Kidney glomerular epithelial cell (primary cell): ENCODE results near the gene EFCAB10.
A peak's percentile ranks its signal among the peaks of the same experiment; 100 is the strongest.

Source experiments
- DNase-seq: peaks from one replicate; lab custom pipeline; 2025; lab: John Stamatoyannopoulos, UW

The EFCAB10 gene, protein sequence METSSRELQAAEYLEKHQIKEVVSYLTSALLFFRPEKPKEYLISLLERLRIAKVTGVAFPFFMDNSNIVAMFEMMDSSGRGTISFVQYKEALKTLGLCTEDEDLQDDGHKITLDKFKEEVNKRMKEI

DNA sequence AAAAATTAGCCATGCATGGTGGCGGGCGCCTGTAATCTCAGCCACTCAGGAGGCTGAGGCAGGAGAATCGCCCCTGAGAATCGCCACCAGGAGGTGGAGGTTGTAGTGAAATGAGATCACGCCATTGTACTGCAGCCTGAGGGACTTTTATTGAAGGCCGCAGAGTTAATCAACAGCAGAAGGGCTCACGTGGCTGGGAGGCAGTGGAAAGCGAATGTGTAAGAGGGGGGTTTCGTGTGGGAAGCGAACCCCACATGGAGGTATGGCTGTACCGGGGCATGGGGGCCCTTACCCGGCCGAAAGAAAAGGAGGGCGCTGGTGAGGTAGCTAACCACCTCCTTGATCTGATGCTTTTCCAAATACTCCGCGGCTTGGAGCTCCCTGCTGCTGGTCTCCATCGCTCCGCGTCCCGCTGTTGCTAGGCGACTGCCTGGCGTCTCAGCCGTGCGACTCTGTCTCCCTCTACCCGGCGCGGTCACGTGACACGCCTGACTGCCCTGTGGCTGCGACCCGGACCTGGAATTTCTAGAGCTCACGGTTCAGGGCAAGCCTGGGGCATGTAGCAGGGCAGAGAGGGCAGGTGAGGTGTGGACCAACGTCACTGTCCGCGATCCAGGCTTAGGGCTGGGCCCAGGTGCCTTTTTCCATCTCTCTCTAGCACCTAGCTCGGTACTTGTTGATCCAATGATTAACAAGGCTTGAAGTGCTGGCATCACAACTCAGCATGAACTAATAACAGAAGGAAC is at the start of gene EFCAB10:
EFCAB10 (minus strand) TSS at position 428 of the 746 bp plus-strand sequence; CDS start at position 398, 30 bp downstream.
- DNase-seq = peak; percentile 40

DNA sequence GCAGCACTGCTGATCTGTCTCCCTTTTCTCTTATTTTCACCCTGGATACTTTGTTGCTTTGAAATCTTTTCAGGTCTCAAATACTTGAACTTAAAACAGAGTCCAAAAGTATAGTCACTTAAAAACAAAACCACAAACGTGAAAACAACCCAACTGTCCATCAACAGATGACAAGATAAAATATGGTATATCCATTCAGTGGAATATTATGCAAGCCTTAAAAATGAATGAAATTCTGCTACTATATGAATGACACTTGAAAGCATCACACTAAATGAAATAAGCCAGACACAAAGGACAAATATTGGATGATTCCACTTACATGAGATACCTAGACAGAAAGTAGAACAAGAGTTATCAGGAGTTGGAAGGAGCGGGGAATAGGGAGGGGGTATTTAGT is 44.7 kb upstream of the EFCAB10 start:
- DNase-seq = no peak

DNA sequence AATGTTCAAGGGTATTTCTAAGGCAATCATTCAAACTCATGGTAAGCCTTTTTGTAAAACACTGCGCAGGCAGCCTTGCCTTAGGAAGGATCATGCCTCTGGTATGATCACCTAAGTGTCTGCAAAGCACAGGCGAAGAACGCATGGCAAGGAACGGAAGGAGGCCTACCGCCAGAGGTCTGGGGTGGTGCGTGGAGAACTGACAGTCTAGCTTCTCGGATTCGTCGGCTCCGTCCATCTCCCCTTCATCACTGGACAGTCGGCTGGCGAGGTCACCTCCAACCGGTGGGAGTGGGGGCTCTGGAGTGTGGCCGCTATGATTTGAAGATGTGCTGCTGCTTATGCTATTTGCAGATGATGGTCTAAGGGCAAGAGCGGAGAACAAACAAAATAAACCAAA is 42.6 kb upstream of the EFCAB10 start:
- no peak for DNase-seq

DNA sequence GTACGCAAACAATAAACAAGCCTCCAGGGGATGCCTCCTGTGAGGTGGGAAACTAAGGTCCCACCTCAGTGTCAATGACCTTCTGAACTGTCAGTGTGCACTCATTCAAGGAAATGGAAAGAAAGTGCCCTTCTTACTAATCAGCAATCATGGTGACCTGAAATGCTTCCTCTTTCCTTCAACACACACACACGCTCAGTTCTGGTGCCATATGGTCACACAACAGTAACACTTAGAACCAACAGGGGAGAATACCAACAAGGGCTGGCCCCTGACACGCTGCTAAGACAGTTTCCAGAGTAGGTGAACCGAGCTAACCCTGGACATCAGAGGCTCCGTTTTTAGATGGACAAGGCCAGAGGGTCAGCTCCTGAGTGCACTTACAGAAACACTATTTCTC is 42.1 kb upstream of the EFCAB10 start:
- DNase-seq = no peak

DNA sequence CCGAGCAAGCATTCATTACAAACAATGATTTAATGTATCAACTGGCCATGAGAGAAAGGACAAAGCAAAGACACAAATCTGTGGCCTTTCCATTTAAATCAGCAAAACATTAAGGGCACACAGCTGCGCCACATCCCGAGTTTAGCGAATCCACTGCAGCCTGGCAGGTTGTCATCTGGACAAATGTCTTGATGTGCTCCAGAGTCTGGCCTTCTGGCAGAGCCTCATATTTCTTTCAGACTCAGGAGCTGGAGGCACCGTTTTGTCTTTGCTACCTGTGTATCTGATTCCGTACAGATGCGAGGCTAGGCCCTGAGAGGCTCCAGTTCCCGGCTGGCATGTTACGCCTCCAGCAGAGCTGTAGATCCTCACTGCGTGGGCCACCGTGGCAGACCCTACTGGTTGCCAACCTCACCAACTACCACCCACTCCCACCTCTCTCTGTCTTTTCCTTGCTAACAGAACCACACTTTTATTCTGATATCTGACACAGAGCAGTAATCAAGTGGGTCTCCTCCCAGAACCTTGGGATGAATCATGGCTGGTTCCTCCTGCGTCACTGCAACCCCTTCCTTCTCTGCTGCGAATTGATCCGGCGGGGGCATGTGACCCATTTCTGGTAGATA is 40.9 kb upstream of the EFCAB10 start:
- DNase-seq = no peak

DNA sequence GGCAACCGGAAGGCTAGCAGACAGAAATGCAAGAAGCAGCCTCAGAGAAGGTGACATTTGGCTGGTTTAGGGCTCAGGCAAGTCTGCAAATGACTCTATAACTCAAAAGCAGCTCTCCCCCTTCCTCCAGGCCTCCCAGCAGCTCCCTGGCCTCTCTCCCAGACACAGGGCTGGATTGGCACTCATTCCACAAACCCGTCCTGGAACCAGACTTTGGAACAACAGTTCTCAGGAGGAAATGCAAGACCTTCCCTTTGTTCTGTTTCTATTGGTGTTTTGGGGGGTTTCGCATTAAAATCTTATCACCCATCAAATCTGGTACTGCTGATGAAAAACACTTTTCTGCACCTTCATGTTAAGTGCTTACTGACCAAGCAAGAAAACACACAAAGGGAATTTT is 40.3 kb upstream of the EFCAB10 start:
- DNase-seq = no peak

DNA sequence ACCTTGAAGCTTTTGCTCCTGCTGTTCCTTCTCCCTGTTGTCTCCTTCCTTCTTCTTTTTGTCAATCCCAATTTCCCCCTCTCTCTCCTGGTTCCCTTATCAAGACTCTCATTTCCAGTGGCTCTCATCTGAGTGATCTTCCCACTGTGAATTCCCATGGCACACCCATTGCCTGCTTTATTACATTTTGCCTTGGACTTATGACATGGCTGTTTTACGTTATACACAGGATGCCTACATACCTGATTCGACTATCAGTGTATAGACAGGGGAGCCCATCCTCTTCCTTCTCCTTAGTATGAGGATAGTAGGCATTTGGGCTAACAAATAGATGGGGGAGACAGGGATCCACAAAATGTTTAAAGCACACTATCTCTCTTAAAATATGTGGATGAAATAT is 39.9 kb upstream of the EFCAB10 start:
- DNase-seq = no peak

DNA sequence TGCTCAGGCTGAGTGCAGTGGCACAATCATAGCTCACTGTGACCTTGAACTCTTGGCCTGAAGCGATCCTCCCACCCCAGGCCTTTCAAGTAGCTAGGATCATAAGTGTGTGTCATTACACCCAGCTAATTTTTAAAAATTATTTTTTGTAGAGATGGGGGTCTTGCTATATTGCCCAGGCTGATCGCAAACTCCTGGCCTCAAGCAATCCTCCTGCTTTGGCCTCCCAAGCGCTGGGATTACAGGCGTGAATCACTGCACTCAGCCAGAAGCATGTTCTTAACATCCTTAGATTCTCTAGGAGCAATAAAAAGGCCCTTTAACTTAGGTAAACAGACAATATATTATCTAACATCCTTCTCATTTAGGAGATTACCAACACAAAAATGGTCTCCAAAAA is 38.3 kb upstream of the EFCAB10 start:
- no peak for DNase-seq

DNA sequence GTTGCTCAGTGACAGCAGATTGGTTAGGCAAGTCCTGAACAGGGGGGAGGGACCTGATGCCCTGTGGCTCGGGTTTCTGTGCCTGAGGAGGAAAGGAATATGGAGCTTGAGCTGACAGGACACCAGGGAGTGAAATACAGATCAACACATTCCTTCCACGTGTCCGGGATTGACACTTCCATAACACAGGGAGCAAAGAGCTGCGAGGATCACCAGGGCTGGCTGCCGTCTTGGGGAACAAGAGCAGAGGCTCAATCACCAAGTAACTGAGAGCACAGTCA is 36.7 kb upstream of the EFCAB10 start:
- no peak for DNase-seq

DNA sequence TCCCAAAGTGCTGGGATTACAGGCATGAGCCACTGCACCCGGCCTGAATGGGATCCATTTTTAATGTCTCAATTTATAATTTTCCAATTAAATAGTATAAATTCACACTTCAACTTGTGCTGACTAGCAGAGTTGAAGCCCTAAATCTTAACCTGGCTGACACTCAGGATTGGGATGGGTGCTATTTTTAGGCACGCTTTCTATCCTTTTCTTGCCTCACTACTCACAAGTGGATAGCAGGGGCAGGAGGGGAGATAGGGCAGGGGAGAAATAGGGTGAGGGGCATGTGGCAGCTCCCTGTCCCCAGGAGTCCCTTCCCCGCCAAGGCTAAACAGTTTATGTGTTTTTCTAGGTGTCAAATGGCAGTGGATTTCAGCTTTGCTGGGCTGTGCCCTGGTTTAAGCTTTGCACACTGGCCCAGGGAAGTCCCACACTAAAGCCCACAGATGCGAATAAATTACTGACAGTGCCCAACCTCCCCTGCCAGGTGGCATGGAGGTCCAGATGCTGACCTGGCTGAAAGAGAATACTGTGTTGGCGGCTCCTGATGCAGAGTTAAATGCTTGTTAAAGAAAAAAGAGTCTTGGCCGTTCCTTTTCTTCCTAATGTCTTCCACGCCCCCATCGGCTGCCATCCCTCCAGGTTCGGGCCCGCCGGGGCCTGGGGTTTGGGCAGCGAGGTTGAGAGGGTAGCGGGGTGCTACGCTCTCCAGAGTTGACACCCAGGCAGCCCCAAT is 36.2 kb upstream of the EFCAB10 start:
- DNase-seq = no peak

DNA sequence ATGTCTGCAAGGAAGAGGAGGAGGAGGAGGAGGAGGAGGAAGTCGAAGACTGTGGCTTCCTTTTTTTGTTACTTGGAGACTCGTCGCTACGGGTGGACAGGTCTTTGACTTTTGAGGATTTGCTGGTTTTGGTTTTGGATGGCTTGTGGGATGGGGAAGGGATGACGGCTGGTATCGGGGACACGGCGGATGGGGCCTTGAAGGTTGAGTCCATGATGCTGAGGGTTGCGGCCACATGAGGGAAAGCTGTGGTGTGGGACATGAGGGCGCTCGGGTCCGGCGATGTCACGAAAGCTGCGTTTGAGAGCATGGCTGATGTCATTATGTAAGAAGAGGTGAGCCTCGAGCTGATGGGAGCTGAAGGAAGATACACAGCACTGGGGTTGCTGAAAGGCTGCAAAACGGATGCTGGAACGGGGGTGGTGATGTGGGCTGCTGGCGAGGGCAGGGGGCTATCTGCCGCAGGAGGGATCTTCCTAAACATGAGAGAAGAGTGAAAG is 33.1 kb upstream of the EFCAB10 start:
- DNase-seq = no peak

DNA sequence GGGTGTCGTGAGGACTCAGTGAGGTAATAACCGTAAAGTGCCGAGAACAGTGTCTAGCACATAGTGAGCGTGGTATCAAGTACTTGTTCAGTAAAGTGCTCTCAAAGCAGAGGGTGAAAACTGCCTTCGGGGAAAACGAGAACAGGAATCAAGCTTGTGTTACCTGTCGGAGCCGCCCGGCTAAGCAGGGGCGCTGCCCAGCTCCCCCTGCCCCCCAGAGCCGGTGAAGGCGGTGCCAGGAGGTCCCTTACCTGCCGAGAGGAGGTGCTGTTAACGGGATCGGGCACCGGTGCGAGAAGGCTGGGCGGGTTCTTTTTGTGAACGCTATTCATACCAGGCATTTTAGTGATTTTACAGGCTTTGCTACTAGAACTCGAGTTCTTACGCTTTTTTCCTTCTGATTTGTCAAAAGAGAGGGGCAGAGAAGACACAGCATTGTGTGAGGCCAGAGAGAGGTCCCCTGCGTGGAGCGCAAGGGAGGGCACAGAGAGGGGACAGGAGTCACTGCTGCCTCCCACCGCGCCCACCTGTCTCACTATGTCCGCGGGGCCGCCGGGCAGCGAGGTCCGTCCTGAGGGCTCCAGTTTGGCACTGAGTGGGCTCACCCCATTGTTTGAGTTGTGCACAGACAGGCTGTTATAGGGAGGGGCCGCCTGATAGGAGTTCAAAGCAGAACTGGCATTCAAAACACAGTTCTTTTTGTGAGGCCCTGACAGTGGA is 32.5 kb upstream of the EFCAB10 start:
- DNase-seq = no peak

DNA sequence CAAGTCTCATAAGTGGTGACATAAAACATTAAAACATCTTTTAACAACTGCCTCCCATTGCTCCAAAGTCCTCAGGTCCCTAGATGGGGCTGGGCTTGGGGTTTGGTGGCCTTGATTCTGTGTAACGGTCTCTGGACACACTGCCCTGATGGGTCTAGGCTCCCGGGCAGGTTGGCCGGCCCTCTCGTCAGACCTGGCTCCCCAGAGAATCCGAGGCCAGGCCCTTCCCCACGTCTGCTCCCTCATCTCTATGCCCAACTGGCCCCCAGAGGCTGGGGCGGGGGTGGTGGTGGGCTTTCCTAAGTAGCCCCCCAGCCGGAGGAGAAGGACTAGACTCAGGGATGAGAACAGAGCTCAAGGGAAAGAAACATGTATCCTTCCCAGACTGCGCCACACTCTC is 31.5 kb upstream of the EFCAB10 start:
- DNase-seq = no peak

DNA sequence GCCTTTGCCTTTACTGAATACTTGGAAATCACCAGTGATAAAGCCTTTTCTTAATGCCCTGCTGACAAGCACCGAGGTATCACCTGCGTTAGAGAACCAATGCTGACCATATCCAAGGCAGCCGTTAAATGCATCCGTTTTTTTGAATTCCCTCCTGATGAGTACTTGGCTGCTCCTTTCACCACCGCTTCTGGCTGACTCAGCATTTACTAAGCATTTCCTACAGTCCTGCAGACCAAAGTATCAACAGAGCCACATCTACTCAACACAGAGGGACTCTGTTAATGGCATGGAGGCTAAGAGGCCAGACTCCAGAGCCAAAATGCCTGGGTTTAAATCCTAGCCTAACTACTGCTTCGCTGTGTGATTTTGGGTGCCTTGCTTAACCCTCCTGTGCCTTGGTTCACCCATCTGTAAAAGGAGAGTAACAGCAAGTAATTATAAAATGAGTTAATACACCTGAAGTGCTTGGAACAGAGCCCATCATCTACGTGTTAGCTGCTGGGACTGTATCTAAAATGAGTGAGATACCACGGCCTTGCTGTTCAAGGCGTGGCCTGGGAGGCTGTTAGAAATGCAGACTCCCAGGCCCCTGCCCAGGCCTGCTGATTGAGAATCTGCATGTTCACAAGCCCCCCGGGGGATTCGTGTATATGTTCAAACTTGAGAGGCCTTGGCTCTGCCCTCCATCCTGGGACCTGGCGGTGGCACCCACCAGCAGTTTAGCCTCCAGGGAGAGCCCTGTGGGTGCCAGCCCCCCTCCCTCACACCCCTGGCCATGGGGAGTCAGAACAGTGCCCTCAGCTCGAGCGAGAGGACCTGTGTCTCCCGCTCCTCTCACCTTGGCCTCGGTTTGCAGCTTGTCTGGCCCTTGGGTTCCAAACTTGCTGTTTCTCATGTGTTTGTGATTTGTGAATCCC is 30.8 kb upstream of the EFCAB10 start:
- no peak for DNase-seq

DNA sequence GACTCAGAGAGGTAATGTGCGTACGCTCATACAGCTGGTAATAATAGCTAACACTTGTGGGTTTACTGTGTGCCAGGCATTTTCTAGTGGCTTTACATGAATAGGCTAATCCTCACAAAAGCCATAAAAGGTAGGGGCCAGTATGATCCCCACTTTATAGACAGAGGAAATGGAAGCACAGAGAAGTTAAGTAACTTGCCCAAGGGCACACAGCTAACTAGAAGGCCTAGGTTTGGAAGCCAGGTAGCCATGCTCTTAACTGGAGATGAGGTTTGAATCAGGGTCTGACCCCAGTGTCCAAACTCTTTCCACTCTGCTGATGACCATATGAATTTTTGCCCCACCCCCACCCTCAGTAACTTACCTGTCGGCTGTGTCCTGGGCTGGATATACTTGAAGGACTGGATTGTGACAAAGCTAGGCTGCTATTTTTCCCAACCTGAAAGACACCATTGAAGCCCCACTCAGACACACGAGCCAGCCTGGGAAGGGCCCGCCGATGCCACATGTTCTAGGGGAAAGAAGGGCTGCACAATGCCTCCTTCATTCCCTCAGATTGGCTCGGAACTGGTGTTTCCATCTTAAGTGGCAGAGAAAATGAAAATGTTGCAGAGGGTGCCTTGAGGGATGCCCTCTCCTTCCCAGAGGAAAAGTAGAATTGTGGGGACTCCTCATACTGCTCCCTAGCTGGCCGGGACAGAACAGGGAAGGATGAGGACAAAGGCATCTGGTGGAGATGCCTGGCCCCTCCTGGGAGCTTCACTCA is 29.1 kb upstream of the EFCAB10 start:
- DNase-seq = no peak

DNA sequence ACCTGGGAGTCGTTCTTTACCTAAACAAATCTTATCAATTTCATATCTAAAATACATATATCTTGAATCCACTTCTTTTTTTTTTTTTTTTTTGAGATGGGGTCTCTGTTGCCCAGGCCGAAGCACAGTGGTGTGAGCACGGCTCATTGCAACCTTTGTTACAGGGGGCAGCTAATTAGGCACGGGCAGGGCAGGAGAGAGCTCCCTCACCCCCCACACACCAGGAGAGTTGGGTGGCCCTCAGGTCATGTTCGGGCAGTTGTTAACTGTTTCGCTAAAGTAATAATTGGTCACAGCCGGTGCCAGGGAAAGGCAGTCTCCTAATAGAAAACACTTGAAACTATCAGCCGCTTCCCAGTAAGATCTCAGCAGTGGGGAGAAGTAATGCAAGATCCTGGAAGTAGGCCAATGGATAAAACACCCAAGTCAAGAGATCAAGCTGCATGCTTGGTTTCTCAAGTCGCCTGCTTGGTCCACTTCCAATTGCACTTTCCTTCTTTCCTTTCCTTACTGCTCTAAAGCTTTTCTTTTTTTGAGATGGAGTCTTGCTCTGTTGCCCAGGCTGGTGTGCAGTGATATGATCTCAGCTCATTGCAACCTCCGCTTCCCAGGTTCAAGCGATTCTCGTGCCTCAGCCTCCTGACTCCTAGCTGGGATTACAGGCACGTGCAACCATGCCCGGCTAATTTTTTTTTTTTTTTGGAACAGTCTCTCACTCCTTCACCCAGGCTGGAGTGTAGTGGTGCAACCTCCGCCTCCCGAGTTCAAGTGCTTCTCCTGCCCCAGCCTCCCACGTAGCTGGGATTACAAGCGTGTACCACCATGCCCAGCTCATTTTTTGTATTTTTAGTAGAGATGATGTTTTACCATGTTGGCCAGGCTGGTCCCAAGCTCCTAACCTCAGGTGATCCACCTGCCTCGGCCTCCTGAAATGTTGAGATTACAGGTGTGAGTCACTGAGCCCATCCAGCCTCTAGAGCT is 21.3 kb upstream of the EFCAB10 start:
- DNase-seq = no peak

DNA sequence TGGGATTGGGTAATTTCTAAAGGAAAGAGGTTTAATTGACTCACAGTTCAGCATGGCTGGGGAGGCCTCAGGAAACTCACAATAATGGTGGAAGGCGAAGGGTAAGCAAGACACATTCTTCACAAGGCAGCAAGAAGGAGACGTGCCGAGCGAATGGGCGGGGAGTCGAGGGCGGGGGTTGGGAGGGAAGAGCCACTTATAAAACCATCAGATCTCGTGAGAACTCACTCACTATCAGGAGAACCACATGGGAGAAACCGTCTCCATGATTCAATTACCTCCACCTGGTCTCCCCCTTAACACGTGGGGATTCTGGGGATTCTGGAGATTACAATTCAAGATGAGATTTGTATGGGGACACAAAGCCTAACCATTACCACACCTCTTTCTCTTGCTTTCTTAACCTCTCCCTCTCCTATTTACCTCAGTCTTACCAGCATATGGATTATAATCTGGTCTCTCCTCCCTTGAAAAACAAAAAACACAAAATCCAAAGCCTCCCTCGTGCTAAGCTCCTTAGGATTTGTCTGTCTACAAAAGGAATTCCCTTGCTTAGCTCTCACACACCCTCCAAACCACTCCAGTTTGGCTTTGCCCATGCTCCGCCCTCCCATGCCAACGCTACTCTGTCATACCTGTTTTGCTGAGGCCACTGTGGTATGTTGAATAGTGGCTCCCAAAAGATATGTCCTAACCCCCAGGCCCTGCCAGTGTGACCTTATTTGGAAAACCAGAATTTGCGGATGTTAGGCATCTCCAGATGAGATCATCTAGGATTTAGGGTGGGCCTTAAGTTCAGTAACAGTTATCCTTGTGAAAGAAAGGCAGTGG is 19.6 kb upstream of the EFCAB10 start:
- DNase-seq = no peak

DNA sequence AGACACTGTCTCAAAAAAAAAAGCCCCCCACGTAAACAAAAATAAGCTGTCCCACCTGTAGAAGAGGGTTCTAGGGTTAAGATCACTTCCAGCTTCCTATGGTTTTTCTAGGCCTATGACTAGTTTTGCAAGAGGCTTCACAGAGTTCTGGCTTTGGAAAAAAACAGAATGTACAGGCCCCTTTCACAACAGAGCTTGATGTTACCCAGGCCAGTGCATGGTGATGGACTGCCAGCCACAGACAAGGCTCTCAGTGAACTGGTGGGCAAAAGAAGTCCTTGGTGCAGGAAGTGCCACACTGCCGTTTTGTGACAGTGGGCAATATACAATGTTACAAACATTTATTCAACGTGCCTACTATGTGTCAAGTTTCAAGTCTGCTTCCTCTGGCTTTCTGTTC is 18.3 kb upstream of the EFCAB10 start:
- no peak for DNase-seq
